Ascending aorta (tissue), 2 donors: ENCODE measurements around the gene PM20D2. TPM values are rescaled to one million over a fixed set of nuclear protein-coding genes. Genes with fewer than 3 reads are reported as not detected.

Source experiments
- DNase-seq, 2 donors: peaks; one replicate each; pipeline ENCODE4 v3.0.0-alpha.2; 2019; ENCODE audit warnings: low spot score in 2 of 2
- H3K27ac ChIP-seq, 2 donors: fragments of 200-600 bp; sonication (generic); one replicate each; pipeline ENCODE4 v1.5.1; 2016 to 2017; ENCODE audit warnings: mild to moderate bottlenecking in 1 of 2
- H3K27me3 ChIP-seq: fragments of 200-600 bp; sonication (generic); one replicate; pipeline ENCODE4 v1.5.1; 2017
- H3K36me3 ChIP-seq, 2 donors: fragments of 200-600 bp; sonication (generic); one replicate each; pipeline ENCODE4 v1.5.1; 2016
- H3K4me1 ChIP-seq, 2 donors: fragments of 200-600 bp; sonication (generic); one replicate each; pipeline ENCODE4 v1.5.1; 2016 to 2017; ENCODE audit warnings: mild to moderate bottlenecking in 1 of 2
- H3K4me3 ChIP-seq, 2 donors: fragments of 200-600 bp; sonication (generic); one replicate each; pipeline ENCODE4 v1.5.1; 2016 to 2017; ENCODE audit warnings: mild to moderate bottlenecking in 1 of 2
- H3K9me3 ChIP-seq, 2 donors: fragments of 200-600 bp; sonication (generic); one replicate each; pipeline ENCODE4 v1.5.1; 2016
- CTCF ChIP-seq, 3 experiments: fragments of 200-600 bp in 2 of 3; fragments of 450-650 bp in 1 of 3; sonication (generic) in 2 of 3; IDR thresholded peaks; one replicate each; pipeline ENCODE4 v1.5.1; 2016 to 2019; ENCODE audit warnings: antibody characterized with exemption in 3 of 3, mild to moderate bottlenecking in 1 of 3, moderate library complexity in 1 of 3
- intact Hi-C: fragments of 100-400 bp; cut with DNase I; formaldehyde crosslinking; loops from one replicate; pipeline ENCODE4 v1.15.1; 2023
- total RNA-seq: library from RNA; depleted of rRNA; stranded (reverse); fragments of >200 nt; gene quantifications from one replicate; pipeline ENCODE4 v1.1.0, GENCODE V29; 2016

PM20D2 gene
- total RNA-seq, 1 donor from 2014 or later, result 8.8 TPM

- Histone ChIP-seq H3K27me3 (no peaks in the 10 kb centered on the region), H3K27ac (no peak overlapping the region), H3K36me3 (no peaks in the 10 kb centered on the region), H3K4me3 (peak overlapping the region; percentile 71 to 90), H3K9me3 (no peaks in the 10 kb centered on the region), H3K4me1 (peaks cover 0 to 7% of the 10 kb centered on the region in 2 donors)
- TF ChIP-seq CTCF (IDR thresholded peaks at IDR 0.05), result no peak
- intact Hi-C loops, result no loop called here
- DNase-seq, result no peak
Observed at GRCh38 chr6:89116702-89117101, 29.2 kb upstream of the PM20D2 start.

- no peaks in the 10 kb centered on the region for H3K36me3 ChIP-seq
- no peaks in the 10 kb centered on the region for H3K27me3 ChIP-seq
- peak within 1 kb of the TSS; percentile 38 to 56 for H3K27ac ChIP-seq
- H3K9me3 ChIP-seq, result no peaks in the 10 kb centered on the region
- no peak for TF ChIP-seq CTCF (IDR thresholded peaks at IDR 0.05)
- DNase-seq, result peak in 1 of 2 donors; percentile 70
- H3K4me1 ChIP-seq, result peaks cover 0 to 7% of the 10 kb centered on the region in 2 donors
- intact Hi-C loops, result loop anchor here (1.0 to 2.0 kb wide), 2 partner anchors 35 to 135 kb away; no protein-coding TSS in a partner anchor
- peak within 1 kb of the TSS; percentile 71 to 90 for H3K4me3 ChIP-seq
Observed at GRCh38 chr6:89117211-89118108, 28.4 kb upstream of the PM20D2 start, which contains the start of gene SRSF12. Gene SRSF12 (minus strand): TSS chr6:89118071. CDS start chr6:89117887, 184 bp downstream.

DNA sequence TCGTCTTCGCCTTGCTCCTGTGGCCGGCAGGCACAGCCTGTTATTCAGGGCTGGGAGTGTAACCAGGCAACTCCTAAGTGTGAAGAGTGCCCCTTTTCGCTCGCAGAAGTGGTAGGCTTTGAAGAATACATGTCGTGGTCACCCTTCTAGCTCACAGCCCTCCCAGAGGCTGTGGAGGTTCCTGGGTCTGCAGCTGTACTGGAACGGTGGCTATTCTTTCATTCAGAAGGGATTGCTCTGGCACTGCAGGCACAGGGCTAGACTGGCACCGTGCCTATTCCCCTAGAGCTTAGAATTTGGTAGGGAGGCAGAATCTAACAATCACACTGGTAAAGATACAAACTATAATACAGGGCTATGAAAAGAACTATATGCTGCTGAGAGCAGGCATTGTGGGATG, 26.9 kb upstream of the PM20D2 start:
- no peak for DNase-seq
- intact Hi-C loops, result loop anchor here (1.0 to 2.0 kb wide), 2 partner anchors 36 to 137 kb away; no protein-coding TSS in a partner anchor
- Histone ChIP-seq H3K9me3 (no peaks in the 10 kb centered on the region), H3K4me1 (peaks cover 0 to 7% of the 10 kb centered on the region in 2 donors), H3K4me3 (no peak overlapping the region), H3K27ac (no peak overlapping the region), H3K27me3 (no peaks in the 10 kb centered on the region), H3K36me3 (no peaks in the 10 kb centered on the region)
- no peak for TF ChIP-seq CTCF (IDR thresholded peaks at IDR 0.05)

DNA sequence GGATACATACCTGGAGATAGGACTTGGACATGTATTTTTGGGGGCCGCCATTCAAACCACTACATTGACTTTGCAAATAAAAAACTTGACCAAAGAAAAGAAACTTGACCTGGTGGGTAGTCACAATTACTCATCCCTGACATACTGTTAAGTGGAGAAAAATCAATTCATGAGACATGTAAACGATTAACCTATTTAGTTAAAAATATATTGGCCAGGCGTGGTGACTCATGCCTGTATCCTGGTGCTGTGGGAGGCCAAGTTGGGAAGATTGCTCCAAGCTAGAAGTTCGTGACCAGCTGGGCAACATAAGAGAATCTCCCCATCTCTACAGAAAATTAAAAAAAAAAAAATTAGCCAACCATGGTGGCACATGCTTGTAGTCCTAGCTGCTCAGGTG, 25.5 kb upstream of the PM20D2 start:
- no peaks in the 10 kb centered on the region for H3K36me3 ChIP-seq
- H3K27me3 ChIP-seq, result no peaks in the 10 kb centered on the region
- DNase-seq, result no peak
- no peak overlapping the region for H3K27ac ChIP-seq
- peaks cover 0 to 7% of the 10 kb centered on the region in 2 donors for H3K4me1 ChIP-seq
- no peaks in the 10 kb centered on the region for H3K9me3 ChIP-seq
- no peak for TF ChIP-seq CTCF (IDR thresholded peaks at IDR 0.05)
- intact Hi-C loops, result no loop called here
- H3K4me3 ChIP-seq, result no peak overlapping the region

- intact Hi-C loops, result loop anchor here (1.0 kb wide), 2 partner anchors 120 to 140 kb away; no protein-coding TSS in a partner anchor
- H3K4me1 ChIP-seq, result peaks cover 0 to 7% of the 10 kb centered on the region in 2 donors
- no peak overlapping the region for H3K4me3 ChIP-seq
- no peaks in the 10 kb centered on the region for H3K27me3 ChIP-seq
- DNase-seq, result no peak
- no peaks in the 10 kb centered on the region for H3K9me3 ChIP-seq
- no peak overlapping the region for H3K27ac ChIP-seq
- TF ChIP-seq CTCF (IDR thresholded peaks at IDR 0.05), result no peak
- H3K36me3 ChIP-seq, result no peaks in the 10 kb centered on the region
Observed at GRCh38 chr6:89121934-89122333, 23.9 kb upstream of the PM20D2 start.
